Pancreas (tissue), 10 donors: ENCODE data around the gene SLC35A1. TPM values are rescaled to one million over a fixed set of nuclear protein-coding genes. Genes with fewer than 3 reads are reported as not detected.

Source experiments
- ATAC-seq, 4 donors: fragments of 200-7000 bp; cut with Tn5 transposase; one replicate each; pipeline versions ENCODE4 v1.8.0 to v1.9.1; 2020; ENCODE audit warnings: mild to moderate bottlenecking in 4 of 4, moderate library complexity in 4 of 4
- DNase-seq, 6 donors: peaks; one replicate each; pipeline ENCODE4 v3.0.0-alpha.2; 2020
- FAIRE-seq: peaks from 2 replicates; lab custom pipeline; 2012; peaks lifted over from hg19 to GRCh38; lab: Jason Lieb, UNC
- H3K27ac ChIP-seq, 4 donors: fragments of 200-600 bp; sonication (generic); 1 replicate in 3 of 4; 2 replicates in 1 of 4; pipeline versions ENCODE4 v1.5.0 to v1.8.0; 2020
- H3K27me3 ChIP-seq, 4 donors: fragments of 200-600 bp; one replicate each; pipeline ENCODE4 v1.8.0; 2021
- H3K36me3 ChIP-seq, 3 donors: fragments of 200-600 bp; sonication (generic) in 1 of 3; one replicate each; pipeline versions ENCODE4 v1.5.0 to v1.8.0; 2020 to 2021
- H3K4me1 ChIP-seq, 3 donors: fragments of 200-600 bp; one replicate each; pipeline ENCODE4 v1.8.0; 2021
- H3K4me3 ChIP-seq, 4 donors: fragments of 200-600 bp; sonication (generic) in 2 of 4; one replicate each; pipeline versions ENCODE4 v1.5.0 to v1.8.0; 2020 to 2021
- H3K9me3 ChIP-seq, 4 donors: fragments of 200-600 bp; one replicate each; pipeline ENCODE4 v1.8.0; 2021
- CTCF ChIP-seq, 4 donors: fragments of 200-600 bp; sonication (generic) in 3 of 4; IDR thresholded peaks; one replicate each; pipeline versions ENCODE4 v1.5.0 to v1.8.0; 2021; ENCODE audit warnings: antibody characterized with exemption in 4 of 4
- WGBS, 2 donors: extraction: QIAGEN DNeasy Blood & Tissue Kit; methylation state at CpG; one replicate each; pipeline ENCODE4 v1.1.7; 2013; 5-methylcytosine and 5-hydroxymethylcytosine counted together
- intact Hi-C, 3 donors: fragments of 100-400 bp; cut with DNase I; formaldehyde crosslinking; loops; one replicate each; pipeline versions ENCODE4 v1.11.1 to v1.14.2; 2022
- polyA plus RNA-seq, 2 donors: library from polyadenylated mRNA; stranded (reverse); fragments of 200-250 nt; gene quantifications; one replicate each; pipeline ENCODE4 v1.2.3, GENCODE V29; 2013
- total RNA-seq, 6 donors: library from RNA; stranded (reverse); fragmentation: NEBNext Ultra II Directional in 4 of 6; extraction: Animal tissue kit (Norgen Biotek cat#: 25700) in 4 of 6; gene quantifications; one replicate each; pipeline versions ENCODE4 v1.2.1 to v1.2.4, GENCODE V29; 2021 to 2023
- donor health status: healthy with polysubstance abuse.
- donor health status: DM: no; HTN: no; CAD: no; lungs with moderate emphysema.
- donor health status: DM: no; HTN: no; CAD: no.
- donor health status: control.
- donor health status: control.
- donor health status: Bipolar disorder and iron deficiency.
- donor health status: DM: yes; HTN: yes; CAD: no.
- donor health status: DM: no; HTN: no; CAD: no.
- donor health status: DM: no; HTN: no; CAD: no.
- donor health status: DM: yes; HTN: yes; CAD: no.

Gene SLC35A1
- total and polyA plus RNA-seq, 8 donors: 5.4 to 15.2 (median 7.7) TPM

- Histone ChIP-seq H3K36me3 (peaks cover 0 to 36% (median 17%) of the 10 kb centered on the region in 3 donors), H3K4me1 (no peaks in the 10 kb centered on the region), H3K27ac (no peak overlapping the region), H3K27me3 (no peaks in the 10 kb centered on the region), H3K4me3 (no peak overlapping the region), H3K9me3 (no peaks in the 10 kb centered on the region)
- no peak for FAIRE-seq
- TF ChIP-seq CTCF (IDR thresholded peaks at IDR 0.05): no peak
- intact Hi-C loops: no loop called here
- ATAC-seq: no peak
- DNase-seq: no peak
- WGBS, 2 donors: 90% methylated on average over 8 of the region's 8 CpGs
Observed at GRCh38 chr6:87518453-87518852, 45.7 kb downstream of the SLC35A1 start.

- DNase-seq (no peak), FAIRE-seq (no peak), ATAC-seq (no peak)
- Histone ChIP-seq H3K4me3 (no peak overlapping the region), H3K27ac (no peak overlapping the region), H3K36me3 (peaks cover 0 to 29% (median 11%) of the 10 kb centered on the region in 3 donors), H3K27me3 (no peaks in the 10 kb centered on the region), H3K9me3 (no peaks in the 10 kb centered on the region), H3K4me1 (no peaks in the 10 kb centered on the region)
- no peak for TF ChIP-seq CTCF (IDR thresholded peaks at IDR 0.05)
- WGBS, 2 donors: 90 to 93% methylated on average over 3 of the region's 3 CpGs
- intact Hi-C loops: no loop called here
Observed at GRCh38 chr6:87522686-87523085, 49.9 kb downstream of the SLC35A1 start.

GRCh38 chr6:87529221-87529620 lies 56.4 kb downstream of the SLC35A1 start:
- DNase-seq (no peak), FAIRE-seq (no peak), ATAC-seq (no peak)
- H3K27me3 ChIP-seq: no peaks in the 10 kb centered on the region
- H3K9me3 ChIP-seq: no peaks in the 10 kb centered on the region
- H3K27ac ChIP-seq: no peak overlapping the region
- WGBS, 2 donors: 86 to 89% methylated on average over 1 of the region's 1 CpG
- intact Hi-C loops: no loop called here
- H3K36me3 ChIP-seq: peaks cover 0 to 7% (median 0%) of the 10 kb centered on the region in 3 donors
- H3K4me1 ChIP-seq: peaks cover 0 to 7% (median 0%) of the 10 kb centered on the region in 3 donors
- no peak for TF ChIP-seq CTCF (IDR thresholded peaks at IDR 0.05)
- H3K4me3 ChIP-seq: no peak overlapping the region

GRCh38 chr6:87534377-87535047 lies 61.7 kb downstream of the SLC35A1 start:
- H3K27me3 ChIP-seq: no peaks in the 10 kb centered on the region
- H3K9me3 ChIP-seq: no peaks in the 10 kb centered on the region
- DNase-seq (no peak), FAIRE-seq (no peak), ATAC-seq (peak in 2 of 4 donors; percentile 73 to 74)
- no peak for TF ChIP-seq CTCF (IDR thresholded peaks at IDR 0.05)
- peaks cover 0 to 7% (median 0%) of the 10 kb centered on the region in 3 donors for H3K4me1 ChIP-seq
- no peak overlapping the region for H3K27ac ChIP-seq
- intact Hi-C loops: no loop called here
- no peaks in the 10 kb centered on the region for H3K36me3 ChIP-seq
- 76 to 87% methylated on average over 2 of the region's 2 CpGs for whole genome bisulfite sequencing, 2 donors
- no peak overlapping the region for H3K4me3 ChIP-seq
